Raji (cell line): Measurements from ENCODE around the gene TTYH1.

Experiments
- POLR2A ChIP-seq: IDR thresholded peaks from 2 replicates; pipeline ENCODE4 v1.6.1; 2011; ENCODE audit warnings: low read depth, low read length, control low read depth; ENCODE audit not compliant: insufficient read depth

TTYH1 gene

DNA sequence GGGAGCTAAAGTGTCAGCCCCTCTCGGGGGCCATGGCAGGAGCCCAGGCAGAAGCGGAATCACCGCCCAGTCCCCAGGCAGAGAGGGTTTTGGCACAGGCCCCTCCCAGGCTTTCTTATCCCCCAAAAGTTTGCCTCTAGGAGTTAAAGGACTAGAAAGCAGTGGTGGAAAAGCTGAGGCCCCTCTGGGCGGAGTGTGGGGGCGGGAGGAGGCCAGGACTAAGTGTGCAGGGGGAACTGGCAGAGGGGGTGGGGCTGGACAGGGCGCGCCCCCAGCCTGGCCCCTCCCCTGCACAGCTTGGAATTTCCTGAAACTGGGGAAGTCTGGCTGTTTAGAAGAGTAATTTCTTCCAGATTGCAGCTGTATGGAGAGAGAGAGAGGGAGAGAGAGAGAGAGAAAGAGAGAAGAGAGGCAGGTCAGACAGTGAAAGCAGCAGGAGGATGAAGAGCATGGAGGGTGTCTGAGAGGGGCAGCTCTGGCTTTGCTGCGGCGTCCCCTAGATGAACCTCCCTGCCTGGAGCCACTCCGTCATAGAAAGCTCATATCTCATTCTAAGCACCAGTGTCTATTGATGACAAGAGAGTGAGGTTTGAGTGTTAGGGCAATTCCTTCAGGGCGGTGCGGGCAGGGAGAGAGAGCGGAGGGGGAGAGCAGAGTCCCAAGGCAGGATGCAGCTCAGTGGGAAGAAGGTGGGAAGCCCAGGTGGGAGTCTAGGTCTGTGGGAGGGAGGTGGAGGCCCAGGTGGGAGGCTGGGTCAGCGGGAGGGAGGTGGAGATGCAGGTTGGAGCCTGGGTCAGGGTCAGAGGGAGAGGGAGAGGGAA is 58.0 kb downstream of the TTYH1 start, which contains the start of gene CDC42EP5:
CDC42EP5 (minus strand) TSS at position 226 of the 821 bp plus-strand sequence. CDS start 7,749 bp downstream, outside the sequence.
- no peak for TF ChIP-seq POLR2A

DNA sequence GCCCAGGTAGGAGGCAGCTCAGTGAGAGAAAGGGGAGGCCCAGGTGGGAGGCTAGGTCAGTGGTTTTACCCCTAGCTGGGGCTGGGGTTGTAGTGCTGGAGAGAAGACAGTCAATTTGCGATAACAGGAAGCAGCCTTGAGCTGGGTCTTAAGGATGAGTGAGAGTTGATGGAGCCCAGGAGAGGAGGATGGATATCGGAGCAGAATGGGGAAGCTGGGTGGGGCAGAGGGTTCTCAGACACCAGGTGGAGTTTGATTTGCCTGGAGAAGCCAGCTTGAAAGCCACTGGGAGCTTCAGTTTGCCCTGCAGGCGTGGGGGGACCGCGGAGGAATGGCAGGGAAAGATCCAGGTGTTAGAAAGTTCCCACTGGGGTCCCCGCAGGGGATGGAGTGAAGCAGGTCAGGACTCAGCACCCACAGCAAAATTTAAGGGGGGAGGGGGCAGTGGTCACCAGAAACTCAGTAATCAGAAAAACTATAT is 58.7 kb downstream of the TTYH1 start:
- TF ChIP-seq POLR2A: no peak

DNA sequence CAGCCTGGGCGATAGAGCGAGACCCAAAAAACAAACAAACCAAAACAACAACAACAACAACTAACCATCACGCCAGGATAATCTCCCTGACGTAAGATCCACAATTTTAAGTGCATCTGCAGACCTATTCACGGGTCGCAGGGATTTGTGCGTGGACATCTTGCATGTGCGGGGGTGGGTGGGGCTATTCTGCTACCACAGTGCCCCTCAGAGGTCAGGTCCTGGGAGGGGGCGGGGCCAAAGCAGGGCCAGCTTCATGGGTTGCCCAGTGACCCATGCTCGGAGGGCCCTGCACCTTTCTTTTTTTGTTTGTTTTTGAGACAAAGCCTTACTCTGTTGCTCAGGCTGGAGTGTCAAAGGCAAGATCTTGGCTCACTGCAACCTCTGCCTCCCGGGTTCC is 60.4 kb downstream of the TTYH1 start:
- TF ChIP-seq POLR2A: no peak

DNA sequence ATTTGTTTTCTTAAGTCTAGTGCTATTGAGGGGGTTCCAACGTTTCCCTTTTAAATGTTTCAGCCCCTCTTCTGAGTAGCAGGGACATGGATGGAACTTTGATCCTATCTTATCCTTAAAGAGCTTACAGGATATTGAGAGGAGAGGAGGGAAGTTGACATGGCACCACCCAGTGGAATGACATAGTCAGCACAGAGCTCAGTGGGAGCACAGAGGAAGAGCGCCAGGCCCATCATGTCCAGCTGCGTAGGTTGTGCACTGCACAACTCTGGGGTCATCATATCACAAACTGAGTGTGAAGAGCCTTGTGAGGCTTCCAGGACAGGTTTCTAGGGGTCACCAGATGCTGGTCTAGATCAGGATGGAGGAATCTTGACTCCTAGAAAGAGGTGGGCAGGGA is 62.4 kb downstream of the TTYH1 start:
- TF ChIP-seq POLR2A: no peak

DNA sequence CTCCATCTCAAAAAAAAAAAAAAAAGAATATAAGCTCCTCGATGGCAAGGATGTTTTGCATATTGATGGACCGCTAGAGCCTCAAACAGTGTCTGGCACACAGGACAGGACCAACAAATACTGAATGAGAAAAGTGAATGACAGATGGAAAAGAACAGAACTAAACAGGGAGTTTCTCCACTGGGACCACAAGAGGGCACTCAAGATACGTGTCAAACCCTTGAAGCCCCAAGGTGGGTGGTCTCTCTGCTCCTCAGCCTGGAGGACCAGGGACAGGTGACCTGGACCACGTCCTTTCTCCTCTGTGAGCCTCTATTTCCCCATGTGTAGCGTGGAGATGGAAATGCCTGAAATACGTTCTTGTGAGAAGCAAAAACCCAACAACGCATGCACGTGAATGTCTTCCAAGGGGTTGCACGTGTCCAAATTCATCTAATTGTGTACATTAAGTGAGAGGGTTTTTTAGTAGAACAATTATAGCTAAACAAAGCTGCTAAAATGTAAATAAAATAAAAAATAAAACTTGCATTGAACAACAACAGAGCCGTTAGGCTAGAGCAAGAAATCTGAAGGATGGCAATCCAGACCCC is 63.5 kb downstream of the TTYH1 start:
- no peak for TF ChIP-seq POLR2A

DNA sequence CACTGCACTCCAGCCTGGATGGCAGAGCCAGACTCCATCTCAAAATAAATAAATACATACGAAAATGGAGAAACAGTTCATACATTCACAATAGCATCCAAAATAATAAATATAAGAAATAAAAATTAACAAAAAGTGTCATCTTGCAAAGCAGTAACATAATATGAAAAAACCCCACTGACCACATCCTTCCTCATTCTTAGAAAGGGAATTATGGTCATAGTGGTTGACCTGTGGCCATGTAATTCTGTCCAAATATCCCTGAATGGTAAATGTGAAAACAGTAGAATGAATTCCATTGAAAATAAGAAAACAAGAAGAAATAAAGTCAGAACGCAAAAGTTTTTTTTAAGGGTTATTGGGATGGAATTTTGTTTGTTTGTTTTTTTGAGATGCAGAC is 64.8 kb downstream of the TTYH1 start:
- TF ChIP-seq POLR2A: no peak

DNA sequence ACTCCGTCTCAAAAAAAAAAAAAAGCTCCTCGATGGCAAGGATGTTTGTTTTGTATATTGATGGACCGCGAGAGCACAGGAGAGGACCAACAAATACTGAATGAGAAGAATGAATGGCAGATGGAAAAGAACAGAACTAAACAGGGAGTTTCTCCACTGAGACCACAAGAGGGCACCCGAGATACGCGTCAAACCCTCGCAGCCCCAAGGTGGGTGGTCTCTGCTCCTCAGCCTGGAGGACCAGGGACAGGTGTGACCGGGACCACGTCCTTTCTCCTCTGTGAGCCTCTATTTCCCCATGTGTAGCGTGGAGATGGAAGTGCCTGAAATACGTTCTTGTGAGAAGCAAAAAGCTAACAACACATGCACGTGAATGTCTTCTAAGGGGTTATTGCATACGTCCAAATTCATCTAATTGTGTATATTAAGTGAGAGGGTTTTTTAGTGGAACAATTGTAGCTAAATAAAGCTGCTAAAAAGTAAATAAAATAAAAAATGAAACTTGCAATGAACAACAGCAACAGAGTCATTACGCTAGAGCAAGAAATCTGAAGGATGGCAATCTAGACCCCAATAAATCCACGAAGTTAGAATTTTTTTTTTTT is 66.2 kb downstream of the TTYH1 start:
- no peak for TF ChIP-seq POLR2A

DNA sequence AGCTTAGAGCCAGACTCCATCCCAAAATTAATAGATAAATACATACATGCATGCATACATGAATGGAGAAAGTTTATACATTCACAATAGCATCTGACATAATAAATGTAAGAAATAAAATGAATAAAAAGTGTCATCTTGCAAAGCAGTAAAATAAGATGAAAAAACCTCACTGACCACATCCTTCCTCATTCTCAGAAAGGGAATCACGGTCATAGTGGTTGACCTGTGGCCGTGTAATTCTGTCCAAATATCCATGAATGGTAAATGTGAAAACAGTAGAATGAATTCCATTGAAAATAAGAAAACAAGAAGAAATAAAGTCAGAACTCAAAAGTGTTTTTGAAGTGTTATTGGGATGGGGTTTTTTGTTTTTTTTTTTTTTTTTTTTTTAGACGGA is 67.6 kb downstream of the TTYH1 start:
- no peak for TF ChIP-seq POLR2A

DNA sequence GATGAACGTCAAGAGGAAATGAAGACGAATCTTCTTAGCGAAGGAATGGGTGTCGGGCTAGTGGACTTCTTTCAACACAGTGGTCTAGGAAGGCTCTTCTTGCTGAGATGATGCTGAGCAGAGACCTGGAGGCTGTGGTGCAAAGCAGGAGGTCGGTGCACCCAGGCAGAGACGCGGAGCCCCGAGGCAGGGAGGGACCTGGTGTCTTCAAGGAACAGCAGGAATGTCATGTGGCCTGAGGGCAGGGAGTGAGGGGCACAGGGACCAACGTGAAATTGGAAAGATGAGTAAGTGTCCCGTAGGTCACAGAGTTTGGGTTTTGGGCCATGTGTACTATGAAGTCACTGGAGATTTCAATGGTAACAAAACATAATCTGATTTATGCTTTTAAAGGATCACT is 69.2 kb downstream of the TTYH1 start:
- no peak for TF ChIP-seq POLR2A

DNA sequence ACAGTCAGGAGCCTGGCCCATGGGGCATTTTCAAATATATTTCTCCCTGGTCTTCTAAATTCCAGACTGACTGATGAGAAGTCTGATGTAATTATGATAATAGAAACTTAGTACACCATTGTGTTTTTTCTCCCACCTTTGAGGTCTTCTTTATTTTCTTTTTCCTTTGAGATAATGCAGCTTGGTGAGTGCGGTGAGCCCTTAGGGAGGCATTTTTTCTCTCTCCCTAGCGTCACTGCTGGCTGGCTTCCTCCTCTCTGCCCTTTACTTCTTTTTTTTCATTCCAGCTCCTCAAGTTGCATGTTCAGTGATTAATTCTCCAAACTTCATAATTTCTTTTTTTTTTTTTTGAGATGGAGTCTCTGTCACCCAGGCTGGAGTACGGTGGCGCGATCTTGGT is 70.6 kb downstream of the TTYH1 start:
- no peak for TF ChIP-seq POLR2A
